Measurements from ENCODE around the gene CDC42EP2. TPM values are rescaled to one million over a fixed set of nuclear protein-coding genes. Genes with fewer than 3 reads are reported as not detected.

Gene CDC42EP2
- total and polyA plus RNA-seq, 8 donors, result 0.89 to 22.0 (median 15.1) TPM; not detected in 1

GRCh38 chr11:65298131-65298535 lies 16.5 kb upstream of the CDC42EP2 start:
- H3K4me1 ChIP-seq, result peaks cover 42 to 89% (median 74%) of the 10 kb centered on the region in 4 donors
- intact Hi-C loops (cut with DNase I; ENCODE audit: low total_unique reads), result no loop called here
- peaks cover 18 to 42% (median 38%) of the 10 kb centered on the region in 4 donors for H3K36me3 ChIP-seq
- WGBS, 5 donors, result 39 to 75% (median 70%) methylated on average over 6 to 8 of the region's 8 CpGs
- H3K4me3 ChIP-seq, result no peak overlapping the region
- H3K27me3 ChIP-seq, result no peaks in the 10 kb centered on the region
- DNase-seq, result peak; percentile 41 to 90
- H3K9me3 ChIP-seq, result no peaks in the 10 kb centered on the region
- TF ChIP-seq POLR2AphosphoS5 (IDR thresholded peaks at IDR 0.05) (peak; percentile 14 to 73 (median 39)), EP300 (IDR thresholded peaks at IDR 0.05) (peak; percentile 61), CTCF (IDR thresholded peaks at IDR 0.05) (no peak)
- H3K27ac ChIP-seq, result peak overlapping the region; percentile 20 to 94 (median 90)

- DNase-seq, result peak in 1 of 2 donors; percentile 84
- intact Hi-C loops (cut with DNase I; ENCODE audit: low total_unique reads), result no loop called here
- Histone ChIP-seq H3K36me3 (peaks cover 18 to 41% (median 38%) of the 10 kb centered on the region in 4 donors), H3K9me3 (no peaks in the 10 kb centered on the region), H3K4me3 (no peak overlapping the region), H3K4me1 (peaks cover 41 to 83% (median 70%) of the 10 kb centered on the region in 4 donors), H3K27ac (peak overlapping the region; percentile 46 to 94 (median 90)), H3K27me3 (no peaks in the 10 kb centered on the region)
- WGBS, 5 donors, result 59 to 77% (median 74%) methylated on average over 9 to 12 of the region's 12 CpGs
- TF ChIP-seq POLR2AphosphoS5 (IDR thresholded peaks at IDR 0.05), result peak in 2 of 3 donors; percentile 10 to 76
- no peak for TF ChIP-seq CTCF (IDR thresholded peaks at IDR 0.05)
- TF ChIP-seq EP300 (IDR thresholded peaks at IDR 0.05), result no peak
Observed at GRCh38 chr11:65298655-65299179, 15.9 kb upstream of the CDC42EP2 start.

- Histone ChIP-seq H3K9me3 (no peaks in the 10 kb centered on the region), H3K27ac (peak overlapping the region in 2 of 5 donors; percentile 52 to 60), H3K36me3 (peaks cover 7 to 21% (median 19%) of the 10 kb centered on the region in 4 donors), H3K4me3 (no peak overlapping the region), H3K27me3 (no peaks in the 10 kb centered on the region), H3K4me1 (peaks cover 55 to 77% (median 66%) of the 10 kb centered on the region in 4 donors)
- TF ChIP-seq EP300 (IDR thresholded peaks at IDR 0.05) (no peak), POLR2A (IDR thresholded peaks at IDR 0.05) (no peak), CTCF (IDR thresholded peaks at IDR 0.05) (no peak), POLR2AphosphoS5 (IDR thresholded peaks at IDR 0.05) (no peak)
- intact Hi-C loops (cut with DNase I; ENCODE audit: low total_unique reads), result no loop called here
- no peak for DNase-seq
- 80 to 89% (median 81%) methylated on average over 17 of the region's 17 CpGs for WGBS, 5 donors
Observed at GRCh38 chr11:65300621-65301275, 13.9 kb upstream of the CDC42EP2 start.

GRCh38 chr11:65301491-65302329 lies 13.0 kb upstream of the CDC42EP2 start:
- no peaks in the 10 kb centered on the region for H3K9me3 ChIP-seq
- H3K36me3 ChIP-seq, result peaks cover 0 to 14% (median 11%) of the 10 kb centered on the region in 4 donors
- H3K4me3 ChIP-seq, result no peak overlapping the region
- WGBS, 5 donors, result 51 to 66% (median 57%) methylated on average over 12 of the region's 12 CpGs
- H3K27ac ChIP-seq, result peak overlapping the region; percentile 18 to 60 (median 52)
- intact Hi-C loops (cut with DNase I; ENCODE audit: low total_unique reads), result no loop called here
- peaks cover 59 to 76% (median 68%) of the 10 kb centered on the region in 4 donors for H3K4me1 ChIP-seq
- TF ChIP-seq CTCF (IDR thresholded peaks at IDR 0.05) (no peak), POLR2AphosphoS5 (IDR thresholded peaks at IDR 0.05) (no peak), POLR2A (IDR thresholded peaks at IDR 0.05) (no peak), EP300 (IDR thresholded peaks at IDR 0.05) (no peak)
- DNase-seq, result peak in 1 of 2 donors; percentile 83
- H3K27me3 ChIP-seq, result no peaks in the 10 kb centered on the region
